B cell (primary cell): ENCODE data around the gene LDLRAD3. TPM values are rescaled to one million over a fixed set of nuclear protein-coding genes. Genes with fewer than 3 reads are reported as not detected.

Experiments
- ATAC-seq: fragments of 200-7000 bp; cut with Tn5 transposase; one replicate; pipeline ENCODE4 v1.10.0; 2021; ENCODE audit warnings: low read depth, mild to moderate bottlenecking, moderate number of reproducible peaks, moderate library complexity
- CTCF ChIA-PET: fragments of 350-600 bp; sonication (Branson Sonifier 250); formaldehyde crosslinking; loops from one replicate; lab custom pipeline; 2021; ENCODE audit warnings: antibody characterized with exemption, inconsistent platforms; lab: Charles Lee
- POLR2A ChIA-PET: fragments of 350-600 bp; sonication (Branson Sonifier 250); formaldehyde crosslinking; loops from one replicate; lab custom pipeline; 2021; ENCODE audit warnings: antibody characterized with exemption; lab: Charles Lee
- DNase-seq: peaks from one replicate; pipeline ENCODE4 v3.0.0; 2013
- H2AFZ ChIP-seq: 2 replicates; pipeline ENCODE4 v1.6.1; 2012; ENCODE audit warnings: mild to moderate bottlenecking, low read depth, low read length; ENCODE audit not compliant: insufficient read depth, poor library complexity, severe bottlenecking
- H3K27ac ChIP-seq, 2 donors: 1 replicate in 1 of 2; 2 replicates in 1 of 2; pipeline ENCODE4 v1.5.1; 2012 to 2013; ENCODE audit warnings: low read length in 2 of 2, mild to moderate bottlenecking in 2 of 2, moderate library complexity in 1 of 2
- H3K27me3 ChIP-seq, 4 experiments: fragments of 200-600 bp in 1 of 4; sonication (generic) in 1 of 4; replicated peaks in 1 of 4; 1 replicate in 2 of 4; 2 replicates in 2 of 4; pipeline versions ENCODE4 v1.6.1 to v1.7.0; 2013 to 2016; ENCODE audit warnings: low read length in 3 of 4, mild to moderate bottlenecking in 2 of 4, mixed read lengths in 1 of 4, moderate library complexity in 1 of 4; ENCODE audit not compliant: insufficient read depth in 4 of 4, control insufficient read depth in 3 of 4; ENCODE audit errors: control extremely low read depth in 1 of 4
- H3K36me3 ChIP-seq, 2 experiments: replicated peaks in 1 of 2; 1 replicate in 1 of 2; 2 replicates in 1 of 2; pipeline versions ENCODE4 v1.6.1 to v1.7.1; 2013; ENCODE audit warnings: low read length in 1 of 2; ENCODE audit not compliant: insufficient read depth in 2 of 2, control insufficient read depth in 1 of 2; ENCODE audit errors: control extremely low read depth in 1 of 2, extremely low read depth in 1 of 2
- H3K4me1 ChIP-seq, 2 donors: fragments of 200-600 bp in 1 of 2; sonication (generic) in 1 of 2; 1 replicate in 1 of 2; 2 replicates in 1 of 2; pipeline versions ENCODE4 v1.5.1 to v1.6.1; 2013 to 2017; ENCODE audit warnings: low read length in 2 of 2; ENCODE audit not compliant: control insufficient read depth in 2 of 2, insufficient read depth in 2 of 2
- H3K4me2 ChIP-seq: replicated peaks from 2 replicates; pipeline ENCODE3; 2012; ENCODE audit warnings: mild to moderate bottlenecking, low read depth, low read length; ENCODE audit not compliant: poor library complexity, severe bottlenecking
- H3K4me3 ChIP-seq, 5 experiments: fragments of 200-600 bp in 1 of 5; sonication (generic) in 1 of 5; 1 replicate in 3 of 5; 2 replicates in 2 of 5; pipeline versions ENCODE4 v1.5.1 to v1.7.0; 2011 to 2016; ENCODE audit warnings: low read length in 4 of 5, mild to moderate bottlenecking in 4 of 5, low read depth in 2 of 5, control low read depth in 1 of 5, moderate library complexity in 1 of 5; ENCODE audit not compliant: insufficient read depth in 1 of 5; ENCODE audit errors: control extremely low read depth in 1 of 5, extremely low read depth in 1 of 5
- H3K79me2 ChIP-seq: fragments of 200-600 bp; sonication (generic); one replicate; pipeline ENCODE4 v1.6.0; 2016; ENCODE audit warnings: low read length; ENCODE audit not compliant: control insufficient read depth, insufficient read depth
- H3K9ac ChIP-seq: fragments of 200-600 bp; sonication (generic); 2 replicates; pipeline ENCODE4 v1.6.1; 2017; ENCODE audit warnings: mild to moderate bottlenecking, low read length, moderate library complexity
- H3K9me3 ChIP-seq, 3 donors: one replicate each; pipeline versions ENCODE4 v1.6.1 to v1.7.1; 2013; ENCODE audit warnings: low read length in 2 of 3; ENCODE audit not compliant: control insufficient read depth in 2 of 3, insufficient read depth in 1 of 3; ENCODE audit errors: control extremely low read depth in 1 of 3
- H4K20me1 ChIP-seq: 2 replicates; pipeline ENCODE4 v1.6.0; 2012; ENCODE audit warnings: mild to moderate bottlenecking, low read length; ENCODE audit not compliant: insufficient read depth, control insufficient read depth, poor library complexity, severe bottlenecking
- H3K27ac Mint-ChIP-seq: one replicate; pipeline ENCODE4 v1.8.0; 2021; ENCODE audit warnings: mixed read lengths
- H3K27me3 Mint-ChIP-seq: one replicate; pipeline ENCODE4 v1.8.0; 2021; ENCODE audit warnings: mixed read lengths
- H3K4me1 Mint-ChIP-seq: one replicate; pipeline ENCODE4 v1.8.0; 2021; ENCODE audit warnings: mixed read lengths
- H3K4me3 Mint-ChIP-seq: one replicate; pipeline ENCODE4 v1.8.0; 2021; ENCODE audit warnings: mixed read lengths
- H3K9me3 Mint-ChIP-seq: one replicate; pipeline ENCODE4 v1.8.0; 2022; ENCODE audit warnings: mixed read lengths; ENCODE audit not compliant: insufficient read depth
- EZH2 ChIP-seq: IDR thresholded peaks from 2 replicates; pipeline ENCODE4 v1.6.1; 2012; ENCODE audit warnings: borderline replicate concordance, low read depth, mild to moderate bottlenecking, moderate library complexity, low read length; ENCODE audit not compliant: insufficient read depth, poor library complexity, severe bottlenecking
- whole genome bisulfite sequencing: methylation state at CpG from one replicate; pipeline ENCODE4 v1.1.5; 2013; ENCODE audit warnings: missing lambda C conversion rate; ENCODE audit not compliant: insufficient coverage; 5-methylcytosine and 5-hydroxymethylcytosine counted together
- intact Hi-C: fragments of 100-400 bp; cut with micrococcal nuclease; formaldehyde crosslinking; loops from one replicate; pipeline ENCODE4 v1.10.0; 2022
- polyA plus RNA-seq: library from polyadenylated mRNA; depleted of rRNA; stranded (reverse); fragments of >200 nt; gene quantifications from 2 replicates; pipeline ENCODE4 v1.2.3, GENCODE V29; 2012
- total RNA-seq, 2 donors: library from RNA; stranded (reverse); fragments of 120-200 nt in 1 of 2; gene quantifications; 1 replicate in 1 of 2; 2 replicates in 1 of 2; pipeline versions ENCODE4 v1.2.3 to v1.2.4, GENCODE V29; 2013 to 2022
- TF ChIP-seq, protein P1 (sequence below): fragments of 200-600 bp; IDR thresholded peaks from one replicate; pipeline ENCODE4 v1.8.0; 2022; ENCODE audit warnings: antibody characterized with exemption, mild to moderate bottlenecking

LDLRAD3 gene
- total and polyA plus RNA-seq, 2 donors (not counting 1 experiment from before 2014, with no cell fraction given): 0.01 TPM; not detected in 1

DNA sequence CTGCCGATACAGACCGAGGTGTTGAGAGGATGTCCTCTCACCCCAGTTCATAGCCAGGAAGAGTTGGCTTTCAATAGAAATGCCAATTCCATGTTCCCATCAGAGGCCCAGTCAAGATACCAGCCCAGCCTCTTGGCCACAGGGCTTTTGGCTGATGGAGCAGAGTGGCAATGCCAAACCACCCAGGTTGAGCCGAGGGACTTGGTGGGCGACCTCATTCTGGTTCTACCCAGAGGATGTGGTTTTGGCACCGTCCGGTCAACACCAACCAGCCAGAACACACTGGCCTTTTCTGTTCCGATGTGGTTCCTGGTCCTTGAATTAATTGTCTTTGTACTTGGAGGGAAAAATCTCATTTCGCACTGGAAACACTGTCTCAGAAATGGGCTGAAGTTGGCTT is 284.8 kb downstream of the LDLRAD3 start:
- Mint-ChIP-seq H3K27ac (no peak overlapping the region), H3K4me1 (no peaks in the 10 kb centered on the region), H3K27me3 (peaks cover 7% of the 10 kb centered on the region), H3K9me3 (no peaks in the 10 kb centered on the region), H3K4me3 (no peak overlapping the region)
- no peaks in the 10 kb centered on the region for H3K79me2 ChIP-seq
- ATAC-seq (no peak), DNase-seq (no peak)
- ChIA-PET CTCF (no interaction called here), POLR2A (no interaction called here)
- H3K27ac ChIP-seq: no peak overlapping the region
- H3K9ac ChIP-seq: no peak overlapping the region
- no peak overlapping the region for H3K4me3 ChIP-seq
- no peaks in the 10 kb centered on the region for H3K36me3 ChIP-seq
- TF ChIP-seq EZH2: no peak
- TF ChIP-seq, protein P1, sequence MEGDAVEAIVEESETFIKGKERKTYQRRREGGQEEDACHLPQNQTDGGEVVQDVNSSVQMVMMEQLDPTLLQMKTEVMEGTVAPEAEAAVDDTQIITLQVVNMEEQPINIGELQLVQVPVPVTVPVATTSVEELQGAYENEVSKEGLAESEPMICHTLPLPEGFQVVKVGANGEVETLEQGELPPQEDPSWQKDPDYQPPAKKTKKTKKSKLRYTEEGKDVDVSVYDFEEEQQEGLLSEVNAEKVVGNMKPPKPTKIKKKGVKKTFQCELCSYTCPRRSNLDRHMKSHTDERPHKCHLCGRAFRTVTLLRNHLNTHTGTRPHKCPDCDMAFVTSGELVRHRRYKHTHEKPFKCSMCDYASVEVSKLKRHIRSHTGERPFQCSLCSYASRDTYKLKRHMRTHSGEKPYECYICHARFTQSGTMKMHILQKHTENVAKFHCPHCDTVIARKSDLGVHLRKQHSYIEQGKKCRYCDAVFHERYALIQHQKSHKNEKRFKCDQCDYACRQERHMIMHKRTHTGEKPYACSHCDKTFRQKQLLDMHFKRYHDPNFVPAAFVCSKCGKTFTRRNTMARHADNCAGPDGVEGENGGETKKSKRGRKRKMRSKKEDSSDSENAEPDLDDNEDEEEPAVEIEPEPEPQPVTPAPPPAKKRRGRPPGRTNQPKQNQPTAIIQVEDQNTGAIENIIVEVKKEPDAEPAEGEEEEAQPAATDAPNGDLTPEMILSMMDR: no peak
- no peak overlapping the region for H3K4me2 ChIP-seq
- no peak overlapping the region for H2AFZ ChIP-seq
- 87% methylated on average over 5 of the region's 8 CpGs for WGBS
- H3K27me3 ChIP-seq: peaks cover 0 to 4% (median 0%) of the 10 kb centered on the region in 4 experiments
- intact Hi-C loops: no loop called here
- no peaks in the 10 kb centered on the region for H3K4me1 ChIP-seq
- H3K9me3 ChIP-seq: no peaks in the 10 kb centered on the region
- no peaks in the 10 kb centered on the region for H4K20me1 ChIP-seq

DNA sequence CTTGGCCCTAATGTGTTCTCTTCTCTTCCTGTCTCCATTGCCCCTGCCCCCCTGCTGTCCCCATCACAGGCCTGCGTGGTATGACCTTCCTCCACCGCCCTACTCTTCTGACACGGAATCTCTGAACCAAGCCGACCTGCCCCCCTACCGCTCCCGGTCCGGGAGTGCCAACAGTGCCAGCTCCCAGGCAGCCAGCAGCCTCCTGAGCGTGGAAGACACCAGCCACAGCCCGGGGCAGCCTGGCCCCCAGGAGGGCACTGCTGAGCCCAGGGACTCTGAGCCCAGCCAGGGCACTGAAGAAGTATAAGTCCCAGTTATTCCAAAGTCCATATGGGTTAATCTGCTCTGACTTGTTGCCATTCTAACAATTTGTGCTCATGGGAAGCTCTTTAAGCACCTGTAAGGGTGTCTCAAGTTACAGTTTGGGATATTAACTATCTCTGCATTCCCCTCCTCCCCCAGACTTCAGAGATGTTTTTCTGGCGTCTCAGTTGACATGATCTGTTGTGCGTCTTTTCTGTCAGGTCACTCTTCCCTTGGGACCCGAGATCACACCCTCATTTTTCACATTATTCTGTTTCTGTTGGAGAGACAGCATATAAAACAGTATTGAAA is 285.3 kb downstream of the LDLRAD3 start:
- no peak for ATAC-seq
- Mint-ChIP-seq H3K9me3 (no peaks in the 10 kb centered on the region), H3K4me3 (no peak overlapping the region), H3K27me3 (peaks cover 7% of the 10 kb centered on the region), H3K27ac (no peak overlapping the region), H3K4me1 (no peaks in the 10 kb centered on the region)
- H4K20me1 ChIP-seq: no peaks in the 10 kb centered on the region
- 89% methylated on average over 9 of the region's 12 CpGs for WGBS
- H3K4me3 ChIP-seq: no peak overlapping the region
- intact Hi-C loops: no loop called here
- no peaks in the 10 kb centered on the region for H3K79me2 ChIP-seq
- no peak overlapping the region for H3K9ac ChIP-seq
- H3K9me3 ChIP-seq: no peaks in the 10 kb centered on the region
- H3K27ac ChIP-seq: no peak overlapping the region
- H3K27me3 ChIP-seq: peaks cover 0 to 4% (median 0%) of the 10 kb centered on the region in 4 experiments
- no peak for TF ChIP-seq EZH2
- TF ChIP-seq, protein P1: no peak
- H2AFZ ChIP-seq: no peak overlapping the region
- H3K4me1 ChIP-seq: no peaks in the 10 kb centered on the region
- ChIA-PET POLR2A (no interaction called here), CTCF (no interaction called here)
- no peaks in the 10 kb centered on the region for H3K36me3 ChIP-seq
- no peak for DNase-seq
- H3K4me2 ChIP-seq: no peak overlapping the region
